AG09309 (cell line): ENCODE measurements around the gene HSF4.

Source experiments
- DNase-seq: peaks from one replicate; pipeline ENCODE4 v3.0.0-alpha.2; 2010; ENCODE audit warnings: low read depth
- H3K4me3 ChIP-seq: 2 replicates; pipeline ENCODE4 v1.5.1; 2011; ENCODE audit warnings: mild to moderate bottlenecking, low read depth, low read length, moderate library complexity; ENCODE audit not compliant: control insufficient read depth
- CTCF ChIP-seq: IDR thresholded peaks from 2 replicates; pipeline ENCODE4 v1.5.1; 2011; ENCODE audit warnings: mild to moderate bottlenecking, low read depth, low read length, inconsistent platforms; ENCODE audit not compliant: insufficient read depth, control insufficient read depth; ENCODE audit errors: missing control alignments

The HSF4 gene

GRCh38 chr16:67184995-67185650 is 20.6 kb downstream of the HSF4 start:
- peak; percentile 95 for TF ChIP-seq CTCF
- peak; percentile 62 for DNase-seq
- no peak overlapping the region for H3K4me3 ChIP-seq

GRCh38 chr16:67185651-67186134 is 21.1 kb downstream of the HSF4 start:
- H3K4me3 ChIP-seq = no peak overlapping the region
- TF ChIP-seq CTCF = no peak
- DNase-seq = no peak

- DNase-seq = no peak
Measured at GRCh38 chr16:67186550-67186950, 22.0 kb downstream of the HSF4 start.

GRCh38 chr16:67187175-67187890 is 22.8 kb downstream of the HSF4 start:
- H3K4me3 ChIP-seq = no peak overlapping the region
- no peak for TF ChIP-seq CTCF
- DNase-seq = no peak

More at GRCh38 chr16:67186550-67186950, 22.0 kb downstream of the HSF4 start:
- no peak for TF ChIP-seq CTCF
- no peak overlapping the region for H3K4me3 ChIP-seq

GRCh38 chr16:67188323-67188722 is 23.8 kb downstream of the HSF4 start:
- no peak for TF ChIP-seq CTCF
- DNase-seq = no peak

GRCh38 chr16:67188798-67189197 is 24.3 kb downstream of the HSF4 start:
- no peak for TF ChIP-seq CTCF

More at GRCh38 chr16:67188323-67188722, 23.8 kb downstream of the HSF4 start:
- H3K4me3 ChIP-seq = no peak overlapping the region

More at GRCh38 chr16:67188798-67189197, 24.3 kb downstream of the HSF4 start:
- H3K4me3 ChIP-seq = no peak overlapping the region
- DNase-seq = no peak
